AG09309 (cell line): Measurements from ENCODE around the gene STX1B.

Source experiments
- DNase-seq: peaks from one replicate; pipeline ENCODE4 v3.0.0-alpha.2; 2010; ENCODE audit warnings: low read depth
- H3K4me3 ChIP-seq: 2 replicates; pipeline ENCODE4 v1.5.1; 2011; ENCODE audit warnings: mild to moderate bottlenecking, low read depth, low read length, moderate library complexity; ENCODE audit not compliant: control insufficient read depth
- TF ChIP-seq, protein P1 (sequence below): IDR thresholded peaks from 2 replicates; pipeline ENCODE4 v1.5.1; 2011; ENCODE audit warnings: mild to moderate bottlenecking, low read depth, low read length, inconsistent platforms; ENCODE audit not compliant: insufficient read depth, control insufficient read depth; ENCODE audit errors: missing control alignments

The STX1B gene

DNA sequence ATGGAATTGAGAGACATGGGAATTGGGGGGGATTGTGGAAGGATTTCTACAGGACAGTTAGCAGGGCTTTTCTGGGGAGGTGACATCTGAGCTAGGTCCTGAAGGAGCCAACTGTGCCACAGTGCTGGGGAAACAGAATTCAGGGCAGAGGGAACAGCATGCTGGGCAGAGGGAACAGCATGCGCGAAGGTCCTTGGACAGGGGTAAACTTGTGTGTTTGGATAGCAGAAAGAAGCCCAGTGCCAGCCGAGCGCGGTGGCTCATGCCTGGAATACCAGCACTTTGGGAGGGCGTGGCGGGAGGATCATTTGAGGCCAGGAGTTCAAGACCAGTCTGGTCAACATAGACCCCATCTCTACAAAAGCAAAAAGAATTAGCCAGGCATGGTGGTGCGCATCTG lies 3.8 kb downstream of the STX1B start:
- TF ChIP-seq, protein P1, sequence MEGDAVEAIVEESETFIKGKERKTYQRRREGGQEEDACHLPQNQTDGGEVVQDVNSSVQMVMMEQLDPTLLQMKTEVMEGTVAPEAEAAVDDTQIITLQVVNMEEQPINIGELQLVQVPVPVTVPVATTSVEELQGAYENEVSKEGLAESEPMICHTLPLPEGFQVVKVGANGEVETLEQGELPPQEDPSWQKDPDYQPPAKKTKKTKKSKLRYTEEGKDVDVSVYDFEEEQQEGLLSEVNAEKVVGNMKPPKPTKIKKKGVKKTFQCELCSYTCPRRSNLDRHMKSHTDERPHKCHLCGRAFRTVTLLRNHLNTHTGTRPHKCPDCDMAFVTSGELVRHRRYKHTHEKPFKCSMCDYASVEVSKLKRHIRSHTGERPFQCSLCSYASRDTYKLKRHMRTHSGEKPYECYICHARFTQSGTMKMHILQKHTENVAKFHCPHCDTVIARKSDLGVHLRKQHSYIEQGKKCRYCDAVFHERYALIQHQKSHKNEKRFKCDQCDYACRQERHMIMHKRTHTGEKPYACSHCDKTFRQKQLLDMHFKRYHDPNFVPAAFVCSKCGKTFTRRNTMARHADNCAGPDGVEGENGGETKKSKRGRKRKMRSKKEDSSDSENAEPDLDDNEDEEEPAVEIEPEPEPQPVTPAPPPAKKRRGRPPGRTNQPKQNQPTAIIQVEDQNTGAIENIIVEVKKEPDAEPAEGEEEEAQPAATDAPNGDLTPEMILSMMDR = no peak
- H3K4me3 ChIP-seq = no peak overlapping the region
- DNase-seq = no peak

DNA sequence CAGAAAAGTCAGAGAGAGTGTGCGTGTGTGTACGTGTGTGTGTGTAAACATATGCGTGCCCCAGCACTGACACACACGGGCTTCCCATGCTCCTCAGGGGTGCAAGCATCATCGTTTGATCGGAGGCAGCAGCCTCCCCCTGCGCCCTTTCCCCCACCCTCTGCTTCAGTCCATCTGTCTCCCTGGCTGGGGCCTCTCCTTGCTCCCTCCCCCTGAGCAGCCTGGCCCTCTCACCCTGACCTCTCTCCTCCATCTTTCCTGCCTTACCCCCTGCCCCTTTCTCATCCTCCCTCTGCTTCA lies 4.4 kb downstream of the STX1B start:
- TF ChIP-seq, protein P1 = no peak
- DNase-seq = no peak
- H3K4me3 ChIP-seq = no peak overlapping the region

DNA sequence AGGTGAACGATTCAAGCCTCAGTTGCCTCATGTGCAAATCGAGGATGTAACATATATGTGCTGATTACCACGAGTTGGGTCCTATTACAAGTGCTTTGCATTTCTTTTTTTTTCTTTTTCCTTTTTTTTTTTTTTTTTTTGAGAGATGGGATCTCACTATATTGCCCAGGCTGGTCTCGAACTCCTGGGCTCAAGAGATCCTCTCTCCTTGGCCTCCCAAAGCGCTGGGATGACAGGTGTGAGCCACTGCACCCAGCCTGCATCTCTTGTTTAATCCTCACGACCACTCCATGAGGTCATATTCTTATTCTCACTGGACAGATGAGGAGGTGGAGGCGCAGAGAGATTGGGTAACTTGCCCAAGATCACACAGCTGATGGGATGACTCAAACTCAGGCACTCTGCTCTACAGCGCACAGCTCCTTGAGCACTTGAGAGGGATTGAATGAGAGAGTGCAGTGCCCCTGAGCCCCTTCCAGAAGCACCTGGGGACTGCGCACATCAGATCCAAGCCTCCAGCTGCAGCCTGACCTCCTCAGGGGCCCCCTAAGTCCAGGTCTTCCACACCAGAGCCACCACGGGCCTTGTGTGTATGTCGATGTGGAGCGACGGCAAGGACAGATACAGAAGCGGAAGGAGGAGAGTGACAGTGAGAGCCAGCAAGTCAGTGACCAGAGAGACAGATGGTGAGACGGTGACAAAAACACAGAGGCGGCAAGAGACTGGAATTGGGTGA lies 4.9 kb downstream of the STX1B start:
- TF ChIP-seq, protein P1 = no peak
- no peak for DNase-seq
- no peak overlapping the region for H3K4me3 ChIP-seq

DNA sequence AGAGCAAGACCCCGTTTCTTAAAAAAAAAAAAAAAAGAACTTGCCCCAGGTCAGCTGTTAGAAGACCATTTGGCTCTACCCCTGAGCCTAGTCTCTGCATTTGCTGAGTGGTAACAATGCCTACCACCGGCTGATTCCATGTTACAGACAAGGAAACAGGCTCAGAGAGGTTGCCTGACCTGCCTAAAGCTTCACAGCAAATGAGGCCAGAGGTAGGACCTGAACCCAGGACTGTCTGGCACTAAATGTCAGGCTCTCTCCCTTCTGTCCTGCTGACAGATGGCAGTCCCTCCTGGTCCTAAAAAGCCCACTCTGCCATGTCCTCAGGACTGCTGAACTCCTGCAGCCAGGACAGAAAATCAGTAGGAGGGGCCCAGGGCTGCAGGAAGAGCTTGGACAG lies 5.8 kb downstream of the STX1B start:
- TF ChIP-seq, protein P1 = no peak
- no peak for DNase-seq
- no peak overlapping the region for H3K4me3 ChIP-seq

DNA sequence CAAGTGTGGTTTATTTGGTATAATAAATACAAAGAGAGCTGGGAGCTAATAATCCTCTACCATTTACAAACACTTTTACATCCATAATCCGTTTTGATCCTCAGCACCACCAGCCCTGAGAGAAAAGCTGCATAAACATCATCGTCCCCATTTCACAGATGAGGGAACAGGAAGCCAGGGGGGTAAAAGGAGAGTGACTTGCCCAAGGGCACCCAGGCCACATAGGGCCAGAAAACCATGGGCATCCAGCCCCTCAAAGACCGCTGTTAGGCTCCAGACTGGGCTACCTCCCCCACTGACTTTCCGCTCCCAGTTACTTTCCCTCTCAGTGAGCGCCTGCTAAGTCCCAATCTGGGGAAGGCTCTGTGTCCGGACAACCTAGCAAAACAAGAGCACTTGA lies 6.7 kb downstream of the STX1B start:
- no peak overlapping the region for H3K4me3 ChIP-seq
- TF ChIP-seq, protein P1 = no peak
- no peak for DNase-seq

DNA sequence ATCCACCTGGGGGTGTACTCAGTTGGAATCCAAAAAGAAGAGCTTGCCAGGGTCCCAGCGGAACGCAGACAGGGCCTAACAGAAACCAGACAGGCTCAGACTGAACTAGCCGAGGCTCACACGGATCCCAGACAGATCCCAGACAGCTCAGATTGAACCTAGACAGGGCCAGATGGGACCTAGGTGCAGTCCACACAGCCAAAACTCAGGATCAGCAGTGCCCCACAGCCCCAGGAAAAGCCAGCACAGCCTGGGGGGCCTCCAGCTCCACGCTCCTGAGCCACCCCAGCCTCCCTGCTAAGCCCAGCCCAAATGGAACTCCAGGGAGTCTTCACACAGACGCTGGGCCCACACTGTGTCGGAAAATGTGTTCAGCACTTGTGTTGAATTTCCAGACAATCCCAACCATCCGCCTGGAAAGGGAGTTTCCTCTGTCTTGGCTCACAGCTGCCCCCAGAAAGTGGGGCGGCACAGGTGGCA lies 7.5 kb downstream of the STX1B start:
- DNase-seq = no peak
- TF ChIP-seq, protein P1 = no peak

DNA sequence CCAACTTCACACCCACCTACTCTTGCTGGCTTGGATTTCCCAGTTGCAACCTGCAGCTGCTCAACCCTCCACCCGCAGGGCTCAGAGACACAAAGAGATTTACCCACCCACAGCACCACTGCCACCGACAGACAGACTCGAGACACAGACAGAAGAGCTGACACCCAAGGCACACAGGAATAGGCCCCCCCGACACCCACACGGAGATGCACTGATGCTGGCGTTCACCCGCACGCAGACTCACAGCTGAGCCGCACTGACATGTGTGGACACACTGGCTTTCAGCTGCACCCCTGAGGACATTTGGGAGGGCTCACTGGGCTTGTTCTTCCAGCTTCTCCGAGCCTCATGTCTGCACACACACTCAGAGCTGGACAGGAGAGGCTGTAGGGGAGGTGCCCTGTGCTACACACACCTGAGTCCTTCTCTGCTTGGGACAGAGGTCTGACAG lies 8.2 kb downstream of the STX1B start:
- TF ChIP-seq, protein P1 = no peak
- no peak for DNase-seq
- no peak overlapping the region for H3K4me3 ChIP-seq

More for the DNA sequence above, 7.5 kb downstream of the STX1B start:
- no peak overlapping the region for H3K4me3 ChIP-seq
